SK-N-MC (cell line): ENCODE results near the gene CACNA1G.

ENCODE experiments used
- DNase-seq: peaks from one replicate; pipeline ENCODE4 v3.0.0-alpha.2; 2011; ENCODE audit warnings: low read depth, low spot score
- H3K27ac ChIP-seq: fragments of 200-600 bp; sonication (generic); 2 replicates; pipeline ENCODE4 v1.5.1; 2016; ENCODE audit warnings: mixed run types
- H3K36me3 ChIP-seq: fragments of 200-600 bp; sonication (generic); 2 replicates; pipeline ENCODE4 v1.6.1; 2017; ENCODE audit warnings: antibody characterized with exemption, low read length, mixed read lengths; ENCODE audit not compliant: insufficient read depth
- H3K4me3 ChIP-seq: fragments of 200-600 bp; sonication (generic); 2 replicates; pipeline ENCODE4 v1.5.1; 2016
- H3K9ac ChIP-seq: fragments of 200-600 bp; sonication (generic); 2 replicates; pipeline ENCODE4 v1.8.0; 2017; ENCODE audit warnings: mixed run types, mixed read lengths; ENCODE audit not compliant: insufficient read length
- H3K9me3 ChIP-seq: fragments of 200-600 bp; sonication (generic); 2 replicates; pipeline ENCODE4 v1.6.1; 2017; ENCODE audit warnings: low read depth, mild to moderate bottlenecking, antibody characterized with exemption, low read length, moderate library complexity, mixed read lengths
- EZH2 ChIP-seq: fragments of 200-600 bp; sonication (generic); IDR thresholded peaks from one replicate; pipeline ENCODE4 v1.6.1; 2017; ENCODE audit warnings: antibody characterized with exemption
- FOXP2 ChIP-seq: optimal IDR thresholded peaks from 2 replicates; pipeline ENCODE3; 2011; ENCODE audit warnings: mild to moderate bottlenecking, moderate library complexity; ENCODE audit not compliant: insufficient read depth; ENCODE audit errors: extremely low read length, control extremely low read depth
- POLR2AphosphoS5 ChIP-seq: IDR thresholded peaks from 2 replicates; pipeline ENCODE4 v1.6.1; 2012; ENCODE audit warnings: mild to moderate bottlenecking, low read depth, low read length, borderline replicate concordance

Gene CACNA1G

DNA sequence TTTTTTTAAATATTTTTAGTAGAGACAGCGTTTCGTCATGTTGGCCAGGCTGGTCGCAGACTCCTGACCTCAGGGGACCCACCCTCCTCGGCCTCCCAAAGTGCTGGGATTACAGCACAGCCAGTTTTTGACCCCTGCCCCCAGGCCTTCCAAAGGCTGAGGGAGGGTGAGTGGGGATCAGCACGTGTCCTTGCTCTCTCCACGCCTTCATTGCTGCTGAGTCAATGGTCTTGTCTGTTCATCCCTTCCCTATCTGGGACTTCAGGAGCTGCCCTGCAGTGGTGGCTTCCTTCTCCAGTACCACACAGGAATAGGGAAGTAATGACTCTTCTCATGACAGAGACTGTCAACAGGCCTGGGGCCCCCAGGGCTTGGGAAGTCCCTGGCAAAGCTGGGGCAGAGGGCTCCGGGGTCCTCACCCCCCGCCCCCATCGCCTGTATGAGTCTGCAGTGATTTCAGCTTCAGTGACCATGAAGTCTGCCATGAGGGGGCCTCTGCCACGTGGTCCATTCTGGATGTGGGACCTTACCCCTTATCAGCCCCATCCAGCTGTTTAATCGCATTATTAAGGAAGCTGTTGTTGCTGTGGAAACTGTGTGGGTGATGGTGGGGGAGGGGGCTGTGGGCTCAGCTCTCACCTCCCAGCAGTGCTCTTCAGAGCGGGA, 80.3 kb downstream of the CACNA1G start:
- Histone ChIP-seq H3K27ac (no peak overlapping the region), H3K9ac (no peak overlapping the region), H3K4me3 (no peak overlapping the region), H3K9me3 (no peaks in the 10 kb centered on the region), H3K36me3 (no peaks in the 10 kb centered on the region)
- DNase-seq = no peak
- TF ChIP-seq POLR2AphosphoS5 = no peak
- no peak for TF ChIP-seq EZH2
- TF ChIP-seq FOXP2 = no peak

DNA sequence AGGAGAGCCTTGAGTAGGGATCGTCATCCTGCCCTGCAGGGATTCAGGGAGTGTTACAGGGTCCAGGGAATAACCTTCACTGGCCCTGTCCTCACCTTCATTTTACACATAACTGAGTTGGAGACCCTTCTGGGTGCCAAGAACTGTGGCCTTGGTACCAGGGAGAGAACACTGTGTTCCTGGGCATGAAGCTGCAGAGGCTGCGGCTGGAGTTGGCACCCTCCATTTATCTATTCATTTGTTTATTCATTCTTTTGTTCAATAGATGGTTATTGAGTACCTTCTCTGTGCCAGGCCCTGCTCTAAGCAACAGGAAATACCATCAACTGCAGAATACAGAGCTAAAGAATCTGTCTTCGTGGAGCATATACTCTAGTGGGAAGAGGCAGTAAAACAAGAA, 80.8 kb downstream of the CACNA1G start:
- TF ChIP-seq FOXP2 (no peak), EZH2 (no peak), POLR2AphosphoS5 (no peak)
- no peak for DNase-seq
- Histone ChIP-seq H3K9ac (no peak overlapping the region), H3K36me3 (no peaks in the 10 kb centered on the region), H3K4me3 (no peak overlapping the region), H3K27ac (no peak overlapping the region), H3K9me3 (no peaks in the 10 kb centered on the region)

DNA sequence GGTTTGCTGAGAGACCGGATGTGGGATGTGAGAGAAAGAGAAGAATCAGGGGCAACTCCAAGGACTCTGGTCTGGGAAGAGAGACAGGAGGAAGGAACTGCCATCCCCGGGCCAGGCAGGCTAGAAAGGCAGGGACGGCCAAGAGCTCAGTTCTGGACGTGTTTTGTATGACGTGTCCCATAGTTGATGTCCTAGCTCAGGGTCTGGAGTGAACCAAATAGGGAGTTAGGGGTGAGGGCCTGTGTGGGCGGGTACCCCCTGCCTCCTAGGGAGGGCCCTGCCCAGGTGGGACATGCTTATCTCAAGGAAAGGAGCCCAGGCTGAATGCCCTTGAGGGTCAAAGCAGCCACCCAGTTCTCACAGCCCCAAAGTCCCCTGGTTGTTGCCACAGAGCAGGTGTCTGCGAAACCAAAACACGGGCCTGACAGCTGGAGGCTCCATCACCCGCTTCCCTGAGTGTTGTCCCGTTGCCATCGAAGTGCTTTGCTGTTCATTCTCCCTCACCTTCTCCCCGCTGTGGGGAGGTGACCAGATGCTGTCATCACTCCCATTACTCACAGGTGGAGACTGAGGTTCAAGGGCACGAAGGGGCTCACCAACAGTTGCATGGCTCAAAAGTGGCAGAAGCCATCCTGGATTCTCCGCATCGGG, 81.7 kb downstream of the CACNA1G start:
- no peak for TF ChIP-seq POLR2AphosphoS5
- no peak for TF ChIP-seq FOXP2
- TF ChIP-seq EZH2 = no peak
- DNase-seq = no peak
- H3K36me3 ChIP-seq = no peaks in the 10 kb centered on the region
- no peak overlapping the region for H3K9ac ChIP-seq
- no peak overlapping the region for H3K4me3 ChIP-seq
- no peak overlapping the region for H3K27ac ChIP-seq
- H3K9me3 ChIP-seq = no peaks in the 10 kb centered on the region

GRCh38 chr17:50642722-50643656, 82.5 kb downstream of the CACNA1G start:
- DNase-seq = no peak
- Histone ChIP-seq H3K9me3 (no peaks in the 10 kb centered on the region), H3K9ac (no peak overlapping the region), H3K27ac (no peak overlapping the region), H3K36me3 (no peaks in the 10 kb centered on the region), H3K4me3 (no peak overlapping the region)
- TF ChIP-seq POLR2AphosphoS5 (no peak), EZH2 (no peak), FOXP2 (no peak)

GRCh38 chr17:50645748-50646682, 85.5 kb downstream of the CACNA1G start:
- Histone ChIP-seq H3K9me3 (no peaks in the 10 kb centered on the region), H3K27ac (no peak overlapping the region), H3K4me3 (no peak overlapping the region), H3K9ac (no peak overlapping the region), H3K36me3 (no peaks in the 10 kb centered on the region)
- no peak for DNase-seq
- TF ChIP-seq POLR2AphosphoS5 = no peak

- Histone ChIP-seq H3K4me3 (no peak overlapping the region), H3K27ac (no peak overlapping the region), H3K36me3 (no peaks in the 10 kb centered on the region), H3K9me3 (no peaks in the 10 kb centered on the region), H3K9ac (no peak overlapping the region)
- TF ChIP-seq POLR2AphosphoS5 = no peak
- TF ChIP-seq EZH2 = no peak
- TF ChIP-seq FOXP2 = no peak
- DNase-seq = no peak
Observed at GRCh38 chr17:50647187-50647586, 86.7 kb downstream of the CACNA1G start.

DNA sequence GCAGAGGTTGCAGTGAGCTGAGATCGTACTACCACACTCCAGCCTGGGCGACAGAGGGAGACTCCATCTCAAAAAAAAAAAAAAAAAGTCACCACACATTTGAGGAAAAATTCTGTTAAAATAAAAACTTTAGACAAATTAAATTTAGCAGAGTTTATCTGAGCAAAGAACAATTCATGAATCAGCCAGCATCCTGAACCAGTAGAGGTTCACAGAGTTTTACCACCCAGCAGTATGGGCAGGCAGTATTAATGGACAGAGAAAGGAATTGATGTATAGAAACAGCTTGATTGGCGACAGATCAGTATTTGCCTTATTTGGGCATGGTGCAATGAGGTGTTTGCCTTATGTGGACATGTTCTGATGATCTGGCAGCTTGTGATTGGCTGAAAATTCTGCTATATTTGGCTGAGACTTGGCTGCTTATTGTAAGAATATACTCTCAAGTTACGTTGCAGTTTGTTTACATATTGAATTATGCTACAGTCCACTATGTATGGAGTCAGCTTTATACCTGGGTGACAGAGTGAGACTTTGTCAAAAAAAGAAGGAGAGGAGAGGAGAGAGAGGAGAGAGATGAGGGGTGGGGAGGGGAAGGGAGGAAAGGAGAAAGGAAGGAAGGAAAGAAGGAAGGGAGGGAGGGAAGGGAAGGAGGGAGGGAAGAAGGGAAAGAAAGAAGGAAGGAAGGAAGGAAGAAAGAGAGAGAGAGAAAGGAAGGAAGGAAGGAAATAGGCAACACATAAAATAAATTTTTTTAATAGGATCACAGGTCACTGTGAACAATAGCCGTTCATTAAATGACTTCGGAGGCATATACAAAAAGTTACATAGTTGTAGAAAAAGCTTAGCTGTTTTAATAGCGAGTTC, 88.8 kb downstream of the CACNA1G start:
- Histone ChIP-seq H3K4me3 (no peak overlapping the region), H3K9ac (no peak overlapping the region), H3K36me3 (no peaks in the 10 kb centered on the region), H3K9me3 (no peaks in the 10 kb centered on the region), H3K27ac (no peak overlapping the region)
- TF ChIP-seq FOXP2 (no peak), EZH2 (no peak), POLR2AphosphoS5 (no peak)
- no peak for DNase-seq
